ENCODE measurements around the gene AIG1.

- TF ChIP-seq POLR2AphosphoS5 (IDR thresholded peaks at IDR 0.05; ENCODE audit: borderline replicate concordance, low read depth, low read length) (no peak), EZH2 (IDR thresholded peaks at IDR 0.05) (no peak)
Measured at GRCh38 chr6:143251288-143251687, 190.6 kb downstream of the AIG1 start.

Data from SK-N-MC (cell line).